ENCODE data around the gene SLC28A3. TPM values are rescaled to one million over a fixed set of nuclear protein-coding genes. Genes with fewer than 3 reads are reported as not detected.

Gene SLC28A3
- total RNA-seq, 6 donors from 2014 or later = 0.11 to 3.6 (median 0.38) TPM

- no peak for ATAC-seq (ENCODE audit: low FRiP score in 2 of 2)
- 73 to 75% methylated on average over 3 of the region's 3 CpGs for WGBS, 2 donors
These were observed 42.6 kb upstream of the SLC28A3 start for GRCh38 chr9:84383178-84383577.

GRCh38 chr9:84382720-84383119 lies 42.2 kb upstream of the SLC28A3 start:
- H3K4me1 ChIP-seq = no peaks in the 10 kb centered on the region
- no peak overlapping the region for H3K27ac ChIP-seq
- no peak overlapping the region for H3K4me3 ChIP-seq
- H3K27me3 ChIP-seq = no peaks in the 10 kb centered on the region
- H3K36me3 ChIP-seq = no peaks in the 10 kb centered on the region
- no peak for ATAC-seq (ENCODE audit: low FRiP score in 2 of 2)
- H3K9me3 ChIP-seq = no peaks in the 10 kb centered on the region
- 56 to 73% methylated on average over 6 of the region's 6 CpGs for WGBS, 2 donors
- no peak for DNase-seq
- TF ChIP-seq EP300 (IDR thresholded peaks at IDR 0.05) (no peak), POLR2AphosphoS5 (IDR thresholded peaks at IDR 0.05) (no peak), CTCF (IDR thresholded peaks at IDR 0.05) (no peak), POLR2A (IDR thresholded peaks at IDR 0.05) (no peak)

More at GRCh38 chr9:84383178-84383577, 42.6 kb upstream of the SLC28A3 start:
- H3K4me3 ChIP-seq = no peak overlapping the region
- no peak overlapping the region for H3K27ac ChIP-seq
- H3K36me3 ChIP-seq = no peaks in the 10 kb centered on the region
- no peaks in the 10 kb centered on the region for H3K27me3 ChIP-seq
- H3K9me3 ChIP-seq = no peaks in the 10 kb centered on the region
- DNase-seq = no peak
- no peak for TF ChIP-seq CTCF (IDR thresholded peaks at IDR 0.05)
- no peak for TF ChIP-seq POLR2AphosphoS5 (IDR thresholded peaks at IDR 0.05)
- TF ChIP-seq EP300 (IDR thresholded peaks at IDR 0.05) = no peak
- no peak for TF ChIP-seq POLR2A (IDR thresholded peaks at IDR 0.05)
- no peaks in the 10 kb centered on the region for H3K4me1 ChIP-seq

- Histone ChIP-seq H3K27me3 (no peaks in the 10 kb centered on the region), H3K4me1 (no peaks in the 10 kb centered on the region), H3K4me3 (no peak overlapping the region), H3K9me3 (no peaks in the 10 kb centered on the region), H3K36me3 (no peaks in the 10 kb centered on the region), H3K27ac (no peak overlapping the region)
- DNase-seq (no peak), ATAC-seq (ENCODE audit: low FRiP score in 2 of 2) (no peak)
- WGBS, 2 donors = 86 to 89% methylated on average over 3 of the region's 3 CpGs
- no peak for TF ChIP-seq POLR2AphosphoS5 (IDR thresholded peaks at IDR 0.05)
- TF ChIP-seq EP300 (IDR thresholded peaks at IDR 0.05) = no peak
- TF ChIP-seq CTCF (IDR thresholded peaks at IDR 0.05) = no peak
- TF ChIP-seq POLR2A (IDR thresholded peaks at IDR 0.05) = no peak
These were observed 41.0 kb upstream of the SLC28A3 start for GRCh38 chr9:84381508-84381907.

- H3K36me3 ChIP-seq = no peaks in the 10 kb centered on the region
- no peak overlapping the region for H3K4me3 ChIP-seq
- no peak overlapping the region for H3K27ac ChIP-seq
- no peak for TF ChIP-seq EP300 (IDR thresholded peaks at IDR 0.05)
- DNase-seq = no peak
- no peak for ATAC-seq (ENCODE audit: low FRiP score in 2 of 2)
- H3K9me3 ChIP-seq = no peaks in the 10 kb centered on the region
- no peaks in the 10 kb centered on the region for H3K4me1 ChIP-seq
- H3K27me3 ChIP-seq = no peaks in the 10 kb centered on the region
These were observed 39.2 kb upstream of the SLC28A3 start for GRCh38 chr9:84379740-84380139.

GRCh38 chr9:84375954-84376353 lies 35.4 kb upstream of the SLC28A3 start:
- Histone ChIP-seq H3K27ac (no peak overlapping the region), H3K4me3 (no peak overlapping the region), H3K27me3 (no peaks in the 10 kb centered on the region), H3K4me1 (peaks cover 0 to 11% (median 0%) of the 10 kb centered on the region in 4 donors), H3K36me3 (no peaks in the 10 kb centered on the region), H3K9me3 (no peaks in the 10 kb centered on the region)
- 56 to 73% methylated on average over 3 of the region's 3 CpGs for WGBS, 2 donors
- no peak for DNase-seq
- no peak for ATAC-seq (ENCODE audit: low FRiP score in 2 of 2)
- TF ChIP-seq POLR2A (IDR thresholded peaks at IDR 0.05) (no peak), CTCF (IDR thresholded peaks at IDR 0.05) (no peak), POLR2AphosphoS5 (IDR thresholded peaks at IDR 0.05) (no peak), EP300 (IDR thresholded peaks at IDR 0.05) (no peak)

Measured in upper lobe of left lung (tissue), 6 donors.